Hematopoietic multipotent progenitor cell treated with erythropoietin and hydrocortisone succinate and interleukin-3 and kit ligand, for 15 days (in vitro differentiated cells): ENCODE results near the gene PITPNC1.
"Not testable (repeated sequence)": the region's sequence is repeated elsewhere in the genome, so short reads cannot be mapped to it uniquely, and the experiment has no call there.

Source experiments
- DNase-seq: peaks from one replicate; pipeline ENCODE4 v3.0.0-alpha.2; 2015; ENCODE audit warnings: low spot score

PITPNC1 gene

DNA sequence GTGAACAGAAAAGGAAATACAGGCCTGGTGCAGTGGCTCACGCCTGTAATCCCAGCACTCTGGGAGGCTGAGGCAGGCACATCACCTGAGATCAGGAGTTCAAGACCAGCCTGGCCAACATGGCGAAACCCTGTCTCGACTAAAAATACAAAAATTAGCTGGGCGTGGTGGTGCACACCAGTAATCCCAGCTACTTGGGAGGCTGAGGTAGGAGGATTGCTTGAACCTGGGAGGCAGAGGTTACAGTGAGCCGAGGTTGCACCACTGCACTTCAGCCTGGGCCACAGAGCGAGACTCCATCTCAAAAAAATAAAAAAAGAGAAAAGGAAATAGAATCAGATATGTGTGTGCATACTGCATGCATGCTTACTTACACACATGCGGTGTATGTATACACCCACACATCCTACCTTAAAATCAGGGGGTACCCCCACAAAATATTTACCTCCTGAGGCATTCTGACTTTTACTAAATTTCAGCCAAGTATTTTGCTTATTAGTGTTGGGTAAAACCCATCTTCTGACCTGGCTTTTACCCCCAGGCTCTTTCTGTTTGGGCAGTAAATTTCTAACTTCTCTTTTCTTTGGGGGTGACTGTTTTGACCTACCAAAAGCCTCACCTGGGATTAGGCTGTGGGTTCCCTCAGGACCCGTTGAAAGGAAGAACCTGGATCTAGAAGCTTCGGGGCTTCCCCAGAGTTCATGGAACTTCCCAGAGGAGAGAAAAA lies 201.8 kb downstream of the PITPNC1 start:
- DNase-seq: not testable (repeated sequence)

- no peak for DNase-seq
These were observed 205.6 kb downstream of the PITPNC1 start for GRCh38 chr17:67582673-67583081.

- no peak for DNase-seq
These were observed 208.1 kb downstream of the PITPNC1 start for GRCh38 chr17:67585077-67585602.

GRCh38 chr17:67588326-67588725 lies 211.2 kb downstream of the PITPNC1 start:
- no peak for DNase-seq

GRCh38 chr17:67594115-67594880 lies 217.2 kb downstream of the PITPNC1 start:
- no peak for DNase-seq

- no peak for DNase-seq
These were observed 223.3 kb downstream of the PITPNC1 start for GRCh38 chr17:67600408-67600807.

DNA sequence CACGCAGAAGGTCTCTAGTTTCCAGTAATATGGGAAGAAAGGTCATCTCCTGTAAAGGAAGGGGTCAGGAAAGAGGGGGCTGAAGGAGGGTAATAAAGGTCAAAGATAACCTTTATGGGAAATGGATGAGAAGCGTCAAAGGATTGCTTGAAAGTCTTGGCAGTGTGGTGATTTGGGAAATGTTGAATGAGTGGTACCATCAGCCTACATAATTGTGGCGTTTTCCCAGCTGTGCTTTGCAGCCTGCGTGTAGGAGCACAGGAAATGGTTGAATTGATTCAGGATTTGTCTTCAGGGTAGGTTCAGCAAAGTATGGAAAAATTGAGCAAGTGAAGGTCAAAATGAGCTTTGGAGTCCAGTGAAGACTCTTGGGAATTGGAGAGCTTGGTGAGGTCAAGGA lies 224.8 kb downstream of the PITPNC1 start:
- DNase-seq: no peak

GRCh38 chr17:67602444-67602843 lies 225.4 kb downstream of the PITPNC1 start:
- no peak for DNase-seq

DNA sequence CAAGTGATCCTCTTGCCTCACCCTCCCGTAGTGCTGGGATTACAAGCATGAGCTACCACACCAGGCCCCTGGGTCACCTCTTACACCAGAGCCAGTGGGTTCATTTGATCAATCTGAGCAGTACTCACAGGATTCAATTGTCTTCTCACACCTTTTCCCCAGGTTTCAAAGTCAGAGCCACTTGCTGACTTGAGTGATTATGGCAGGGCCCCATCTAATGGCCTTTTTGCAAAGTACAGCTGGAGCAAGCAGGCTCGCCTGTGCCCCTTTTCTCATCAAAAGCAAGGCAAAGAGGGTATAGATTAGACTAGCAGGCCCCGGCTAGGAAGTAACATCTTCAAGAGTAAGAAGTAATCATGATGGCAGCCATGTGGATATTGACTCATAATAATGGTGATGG lies 225.9 kb downstream of the PITPNC1 start:
- no peak for DNase-seq

GRCh38 chr17:67605256-67605912 lies 228.3 kb downstream of the PITPNC1 start:
- DNase-seq: no peak

DNA sequence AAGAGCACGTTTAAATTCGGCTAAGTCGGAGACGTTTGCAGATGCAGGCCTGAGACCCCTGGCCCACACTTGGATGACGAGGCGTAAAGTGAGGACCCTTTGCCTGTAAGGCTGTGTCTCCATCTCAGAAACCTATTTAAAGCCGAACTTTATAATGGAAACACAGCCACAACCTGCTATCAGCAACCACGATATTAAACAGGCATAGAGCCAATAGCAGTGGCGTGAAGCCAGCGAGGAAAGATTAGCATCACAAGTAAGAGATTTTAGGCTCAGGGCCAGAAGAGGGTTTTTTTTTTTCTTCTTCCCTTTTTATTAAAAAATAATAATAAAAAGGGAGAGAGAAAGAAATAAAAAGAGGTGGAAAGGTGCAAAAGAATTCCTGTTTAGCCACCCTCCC lies 229.4 kb downstream of the PITPNC1 start:
- DNase-seq: no peak

DNA sequence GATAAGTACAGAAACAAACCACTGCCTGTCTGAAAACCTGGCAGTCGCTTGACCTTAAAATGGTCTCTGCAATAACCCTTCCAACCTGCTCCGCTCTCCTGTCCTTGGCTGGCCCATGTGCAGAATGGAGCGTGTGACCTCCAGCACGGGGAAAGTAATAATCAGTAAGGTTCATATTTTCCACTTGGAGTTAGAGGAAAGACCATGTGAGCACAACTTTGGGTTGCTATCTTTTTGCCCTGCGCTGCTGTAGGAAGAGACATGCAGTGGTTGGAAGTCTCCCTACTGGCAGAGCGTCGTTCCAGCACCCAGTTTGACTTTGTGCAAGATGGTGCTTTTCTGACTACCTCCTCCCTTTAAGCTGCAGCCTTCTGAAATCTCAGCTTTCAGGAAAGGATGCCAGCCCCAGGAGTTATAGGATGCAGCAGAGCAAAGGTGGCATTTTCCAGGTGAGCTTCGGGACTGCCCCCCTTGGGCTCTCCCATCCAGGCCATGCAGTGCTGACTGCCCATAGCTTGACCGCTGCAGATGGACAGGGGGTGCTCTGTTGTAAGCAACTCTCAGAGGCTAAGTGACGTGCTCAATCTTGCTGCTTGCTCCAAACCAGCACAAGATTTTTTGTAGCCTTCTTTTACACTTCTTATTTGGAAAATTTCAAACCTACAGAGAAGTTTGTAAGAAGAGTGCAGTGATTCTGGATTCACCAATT lies 230.0 kb downstream of the PITPNC1 start:
- DNase-seq: no peak

GRCh38 chr17:67610061-67610460 lies 233.0 kb downstream of the PITPNC1 start:
- DNase-seq: no peak

DNA sequence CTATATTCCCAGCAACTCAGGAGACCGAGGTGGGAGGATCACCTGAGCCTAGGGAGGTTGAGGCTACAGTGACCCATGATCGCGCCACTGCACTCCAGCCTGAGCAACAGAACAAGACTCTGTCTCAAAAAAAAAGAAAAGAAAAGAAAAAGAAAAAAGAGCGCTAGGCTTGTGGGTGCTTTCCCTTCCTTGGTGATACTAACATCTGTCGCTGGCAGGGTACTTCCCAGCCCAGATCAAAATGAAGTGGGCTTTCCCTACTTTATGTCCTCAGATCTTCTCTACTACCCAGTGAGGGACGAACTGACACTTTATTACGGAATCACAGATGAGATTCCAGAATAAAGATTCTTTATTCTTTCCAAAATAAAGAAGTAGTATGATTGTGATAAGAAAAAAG lies 236.9 kb downstream of the PITPNC1 start:
- no peak for DNase-seq

DNA sequence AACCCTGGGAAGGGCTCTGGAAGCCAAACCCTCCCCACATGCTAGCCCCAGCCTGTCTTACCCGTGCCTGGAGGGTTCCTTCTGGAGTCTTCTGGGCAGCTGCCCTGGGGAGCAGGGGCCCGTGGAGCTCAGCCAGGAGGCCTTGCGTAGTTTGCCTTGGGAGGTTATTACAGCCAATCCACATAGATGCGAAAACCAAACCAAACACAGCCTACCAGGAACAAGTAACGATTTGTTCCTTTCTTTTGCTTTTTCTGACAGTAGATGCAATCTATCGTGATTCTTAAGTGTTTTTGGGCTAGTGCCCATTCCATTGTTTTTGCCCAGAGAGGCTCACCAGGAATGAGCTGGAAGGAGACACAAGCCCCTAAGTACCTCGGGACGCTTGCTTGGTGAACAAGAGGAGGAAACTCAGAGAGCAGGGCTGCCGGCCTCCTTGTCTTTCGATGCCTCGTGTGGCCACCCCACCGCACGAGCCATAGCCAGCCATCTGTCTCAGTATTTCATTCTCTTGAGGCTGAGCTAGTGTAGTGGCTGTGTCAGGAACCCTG lies 238.0 kb downstream of the PITPNC1 start:
- no peak for DNase-seq

GRCh38 chr17:67615736-67616135 lies 238.7 kb downstream of the PITPNC1 start:
- no peak for DNase-seq

GRCh38 chr17:67617304-67617899 lies 240.3 kb downstream of the PITPNC1 start:
- DNase-seq: no peak

DNA sequence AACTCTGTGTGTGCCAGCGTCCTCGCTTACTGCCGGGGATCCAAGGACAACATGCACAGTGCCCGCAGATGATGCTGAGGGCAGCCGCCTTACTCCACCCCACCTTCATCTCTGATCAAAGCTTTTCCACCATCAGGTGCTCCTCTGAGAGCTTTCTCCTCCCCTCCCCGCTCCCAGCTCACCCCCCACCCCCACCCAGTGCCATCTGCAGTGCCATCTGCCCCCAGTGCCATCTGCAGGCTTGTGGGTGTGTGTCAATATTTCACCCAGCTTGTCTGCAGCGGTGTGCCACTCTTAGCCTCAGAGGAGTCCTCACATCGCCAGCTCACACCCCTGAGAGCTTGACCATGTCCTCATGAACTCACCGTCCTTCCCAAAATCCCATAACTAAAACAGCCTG lies 242.5 kb downstream of the PITPNC1 start:
- DNase-seq: no peak

GRCh38 chr17:67620088-67620487 lies 243.0 kb downstream of the PITPNC1 start:
- no peak for DNase-seq

- DNase-seq: no peak
These were observed 243.6 kb downstream of the PITPNC1 start for GRCh38 chr17:67620636-67621035.

- DNase-seq: no peak
These were observed 246.7 kb downstream of the PITPNC1 start for GRCh38 chr17:67623767-67624166.
